ENCODE data around the gene SRGAP1.
"Not testable (repeated sequence)": the region's sequence is repeated elsewhere in the genome, so short reads cannot be mapped to it uniquely, and the experiment has no call there.

Gene SRGAP1

GRCh38 chr12:64007853-64008252 is 163.4 kb downstream of the SRGAP1 start:
- no peak for DNase-seq (ENCODE audit: low spot score)

GRCh38 chr12:64008596-64008995 is 164.1 kb downstream of the SRGAP1 start:
- DNase-seq (ENCODE audit: low spot score) = no peak

GRCh38 chr12:64009321-64010068 is 165.0 kb downstream of the SRGAP1 start:
- DNase-seq (ENCODE audit: low spot score) = no peak

GRCh38 chr12:64010069-64010686 is 165.7 kb downstream of the SRGAP1 start:
- no peak for DNase-seq (ENCODE audit: low spot score)

GRCh38 chr12:64016521-64016920 is 172.0 kb downstream of the SRGAP1 start:
- no peak for DNase-seq (ENCODE audit: low spot score)

- DNase-seq (ENCODE audit: low spot score) = not testable (repeated sequence)
Measured at GRCh38 chr12:64018116-64018515, 173.6 kb downstream of the SRGAP1 start.

- DNase-seq (ENCODE audit: low spot score) = no peak
Measured at GRCh38 chr12:64018524-64018923, 174.0 kb downstream of the SRGAP1 start.

- DNase-seq (ENCODE audit: low spot score) = no peak
Measured at GRCh38 chr12:64019101-64019500, 174.6 kb downstream of the SRGAP1 start.

- no peak for DNase-seq (ENCODE audit: low spot score)
Measured at GRCh38 chr12:64019654-64020053, 175.2 kb downstream of the SRGAP1 start.

GRCh38 chr12:64025174-64025958 is 180.9 kb downstream of the SRGAP1 start:
- DNase-seq (ENCODE audit: low spot score) = no peak

GRCh38 chr12:64027311-64027710 is 182.8 kb downstream of the SRGAP1 start:
- DNase-seq (ENCODE audit: low spot score) = no peak

- DNase-seq (ENCODE audit: low spot score) = no peak
Measured at GRCh38 chr12:64028541-64028940, 184.0 kb downstream of the SRGAP1 start.

- no peak for DNase-seq (ENCODE audit: low spot score)
Measured at GRCh38 chr12:64029013-64029857, 184.7 kb downstream of the SRGAP1 start.

GRCh38 chr12:64030155-64030554 is 185.7 kb downstream of the SRGAP1 start:
- no peak for DNase-seq (ENCODE audit: low spot score)

- DNase-seq (ENCODE audit: low spot score) = not testable (repeated sequence)
Measured at GRCh38 chr12:64034056-64034455, 189.6 kb downstream of the SRGAP1 start.

- no peak for DNase-seq (ENCODE audit: low spot score)
Measured at GRCh38 chr12:64034901-64035576, 190.5 kb downstream of the SRGAP1 start.

GRCh38 chr12:64036414-64036813 is 191.9 kb downstream of the SRGAP1 start:
- no peak for DNase-seq (ENCODE audit: low spot score)

- no peak for DNase-seq (ENCODE audit: low spot score)
Measured at GRCh38 chr12:64039281-64039871, 194.9 kb downstream of the SRGAP1 start.

GRCh38 chr12:64042911-64043310 is 198.4 kb downstream of the SRGAP1 start:
- DNase-seq (ENCODE audit: low spot score) = no peak

- no peak for DNase-seq (ENCODE audit: low spot score)
Measured at GRCh38 chr12:64044191-64044590, 199.7 kb downstream of the SRGAP1 start.

GRCh38 chr12:64051057-64051456 is 206.6 kb downstream of the SRGAP1 start:
- DNase-seq (ENCODE audit: low spot score) = no peak
